ENCODE data around the gene PRKCG.

- no peak for TF ChIP-seq CTCF (IDR thresholded peaks at IDR 0.05; ENCODE audit: low read length)
- TF ChIP-seq EZH2 (IDR thresholded peaks at IDR 0.05; ENCODE audit: borderline replicate concordance, low read length) = no peak
These were observed 16.2 kb downstream of the PRKCG start for GRCh38 chr19:53898166-53898565.
